Liver (tissue), 9 donors: ENCODE measurements around the gene JMY. TPM values are rescaled to one million over a fixed set of nuclear protein-coding genes. Genes with fewer than 3 reads are reported as not detected.

Experiments used
- DNase-seq: peaks from one replicate; pipeline ENCODE4 v3.0.0-alpha.2; 2017; ENCODE audit warnings: low spot score
- H3K27ac ChIP-seq, 2 donors: one replicate each; pipeline ENCODE4 v1.7.0; 2013; ENCODE audit warnings: inconsistent platforms in 2 of 2, low read length in 2 of 2, control low read depth in 1 of 2, low read depth in 1 of 2, mild to moderate bottlenecking in 1 of 2
- H3K27me3 ChIP-seq, 4 donors: one replicate each; pipeline versions ENCODE4 v1.6.1 to v1.7.0; 2013; ENCODE audit warnings: low read length in 3 of 4, inconsistent platforms in 1 of 4, mild to moderate bottlenecking in 1 of 4, moderate library complexity in 1 of 4; ENCODE audit not compliant: control insufficient read depth in 4 of 4, insufficient read depth in 4 of 4
- H3K36me3 ChIP-seq, 4 donors: one replicate each; pipeline versions ENCODE4 v1.6.1 to v1.7.0; 2013; ENCODE audit warnings: low read length in 3 of 4, mild to moderate bottlenecking in 3 of 4, low read depth in 1 of 4, moderate library complexity in 1 of 4; ENCODE audit not compliant: control insufficient read depth in 4 of 4, insufficient read depth in 3 of 4
- H3K4me1 ChIP-seq, 4 donors: one replicate each; pipeline versions ENCODE4 v1.6.1 to v1.7.0; 2013; ENCODE audit warnings: low read length in 3 of 4, mild to moderate bottlenecking in 3 of 4, moderate library complexity in 1 of 4; ENCODE audit not compliant: control insufficient read depth in 4 of 4, insufficient read depth in 4 of 4
- H3K4me3 ChIP-seq, 3 donors: one replicate each; pipeline versions ENCODE4 v1.6.1 to v1.7.0; 2013; ENCODE audit warnings: low read length in 3 of 3, control low read depth in 1 of 3, low read depth in 1 of 3, mild to moderate bottlenecking in 1 of 3
- H3K9ac ChIP-seq, 2 donors: one replicate each; pipeline ENCODE4 v1.7.0; 2013; ENCODE audit warnings: low read length in 2 of 2, mild to moderate bottlenecking in 2 of 2, moderate library complexity in 2 of 2, control low read depth in 1 of 2, low read depth in 1 of 2
- H3K9me3 ChIP-seq, 4 donors: one replicate each; pipeline versions ENCODE4 v1.6.1 to v1.7.0; 2013; ENCODE audit warnings: low read length in 3 of 4; ENCODE audit not compliant: control insufficient read depth in 4 of 4
- EGR1 ChIP-seq, 2 donors: IDR thresholded peaks; 2 replicates each; pipeline ENCODE4 v1.6.1; 2016 to 2018; ENCODE audit warnings: antibody characterized with exemption in 2 of 2, low read depth in 2 of 2
- FOXA1 ChIP-seq: IDR thresholded peaks from 2 replicates; pipeline ENCODE4 v1.6.1; 2016; ENCODE audit warnings: antibody characterized with exemption
- FOXA2 ChIP-seq: IDR thresholded peaks from 2 replicates; pipeline ENCODE4 v1.6.1; 2016; ENCODE audit warnings: antibody characterized with exemption
- GABPA ChIP-seq, 2 donors: IDR thresholded peaks in 1 of 2; conservative IDR thresholded peaks in 1 of 2; 2 replicates each; pipeline ENCODE4 v1.6.1; 2016; ENCODE audit warnings: antibody characterized with exemption in 2 of 2, mild to moderate bottlenecking in 1 of 2, moderate library complexity in 1 of 2
- HNF4A ChIP-seq, 2 donors: conservative IDR thresholded peaks; 2 replicates each; pipeline ENCODE4 v1.6.1; 2016; ENCODE audit warnings: antibody characterized with exemption in 2 of 2, mild to moderate bottlenecking in 2 of 2
- HNF4G ChIP-seq: IDR thresholded peaks from 2 replicates; pipeline ENCODE4 v1.6.1; 2016; ENCODE audit warnings: antibody characterized with exemption
- JUND ChIP-seq, 2 donors: IDR thresholded peaks; 2 replicates each; pipeline ENCODE4 v1.6.1; 2016; ENCODE audit warnings: antibody characterized with exemption in 2 of 2
- NR2F2 ChIP-seq: IDR thresholded peaks from 2 replicates; pipeline ENCODE4 v1.6.1; 2016; ENCODE audit warnings: antibody characterized with exemption
- RAD21 ChIP-seq, 2 donors: IDR thresholded peaks; 2 replicates each; pipeline ENCODE4 v1.6.1; 2016; ENCODE audit warnings: antibody characterized with exemption in 2 of 2, mild to moderate bottlenecking in 2 of 2
- RXRA ChIP-seq, 2 donors: IDR thresholded peaks; 2 replicates each; pipeline ENCODE4 v1.6.1; 2017 to 2018; ENCODE audit warnings: antibody characterized with exemption in 2 of 2, mild to moderate bottlenecking in 1 of 2
- SP1 ChIP-seq: IDR thresholded peaks from 2 replicates; pipeline ENCODE4 v1.6.1; 2018; ENCODE audit warnings: antibody characterized with exemption, mild to moderate bottlenecking
- TAF1 ChIP-seq: conservative IDR thresholded peaks from 2 replicates; pipeline ENCODE4 v1.6.1; 2016; ENCODE audit warnings: antibody characterized with exemption, mild to moderate bottlenecking
- YY1 ChIP-seq: IDR thresholded peaks from 2 replicates; pipeline ENCODE4 v1.6.1; 2016; ENCODE audit warnings: antibody characterized with exemption, mild to moderate bottlenecking
- WGBS: extraction: QIAGEN DNeasy Blood & Tissue Kit; methylation state at CpG from one replicate; pipeline ENCODE4 v1.1.7; 2013; 5-methylcytosine and 5-hydroxymethylcytosine counted together
- polyA plus RNA-seq, 2 donors: library from polyadenylated mRNA; stranded (reverse) in 1 of 2; unstranded in 1 of 2; fragments of 200-250 nt in 1 of 2; fragments of >200 nt in 1 of 2; fragmentation: Nextera tagmentation in 1 of 2; extraction: Ambion mirVana in 1 of 2; gene quantifications; one replicate each; pipeline versions ENCODE4 v1.2.1 to v1.2.3, GENCODE V29; 2013 to 2015
- total RNA-seq, 2 donors: library from RNA; depleted of rRNA; stranded (reverse); fragments of >200 nt; gene quantifications; one replicate each; pipeline ENCODE4 v1.2.3, GENCODE V29; 2014
- TF ChIP-seq, protein P1 (sequence below): IDR thresholded peaks from 2 replicates; pipeline ENCODE4 v1.6.1; 2016; ENCODE audit warnings: antibody characterized with exemption
- TF ChIP-seq, protein P2 (sequence below): IDR thresholded peaks from 2 replicates; pipeline ENCODE4 v1.6.1; 2016; ENCODE audit warnings: antibody characterized with exemption
- TF ChIP-seq, protein P3 (sequence below): IDR thresholded peaks from 2 replicates; pipeline ENCODE4 v1.6.1; 2016; ENCODE audit warnings: antibody characterized with exemption
- TF ChIP-seq, protein P4 (sequence below): fragments of 150-350 bp; IDR thresholded peaks from 2 replicates; pipeline ENCODE4 v1.5.1; 2017; ENCODE audit warnings: improper control_type of control experiment, low read depth, low read length; ENCODE audit not compliant: missing input control
- donor health status: healthy.
- donor health status: healthy.
- donor health status: healthy.
- donor health status: healthy.
- donor health status: healthy.

The JMY gene
- total and polyA plus RNA-seq, 4 donors, result 2.4 to 9.7 (median 6.2) TPM

DNA sequence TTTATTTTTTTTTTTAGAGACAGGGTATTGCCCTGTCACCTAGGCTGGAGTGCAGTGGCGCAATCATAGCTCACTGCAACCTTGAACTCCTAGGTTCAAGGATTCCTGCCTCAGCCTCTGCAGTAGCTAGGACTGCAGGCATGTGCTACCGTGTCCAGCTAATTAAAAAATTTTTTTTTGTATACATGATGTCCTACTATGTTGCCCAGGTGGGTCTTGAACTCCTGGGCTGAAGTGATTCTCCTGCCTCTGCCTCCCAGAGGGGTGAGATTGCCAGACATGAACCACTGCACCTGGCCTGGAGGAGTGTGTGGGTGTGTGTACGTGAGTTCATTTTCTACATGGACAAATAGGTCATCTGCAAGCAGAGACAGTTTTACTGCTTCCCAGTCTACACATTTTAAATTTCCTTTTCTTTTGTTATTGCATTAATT, 33.8 kb downstream of the JMY start:
- Histone ChIP-seq H3K9ac (no peak overlapping the region), H3K27me3 (no peaks in the 10 kb centered on the region), H3K4me3 (no peak overlapping the region), H3K4me1 (peaks cover 0 to 5% (median 0%) of the 10 kb centered on the region in 4 donors), H3K36me3 (no peaks in the 10 kb centered on the region), H3K27ac (no peak overlapping the region), H3K9me3 (no peaks in the 10 kb centered on the region)
- DNase-seq, result no peak
- peak in 1 of 2 donors; percentile 30 for TF ChIP-seq HNF4A (conservative IDR thresholded peaks at IDR 0.05)
- no peak for TF ChIP-seq SP1
- TF ChIP-seq RXRA (IDR thresholded peaks at IDR 0.05), result peak; percentile 21 to 51
- 73% methylated on average over 3 of the region's 3 CpGs for WGBS

DNA sequence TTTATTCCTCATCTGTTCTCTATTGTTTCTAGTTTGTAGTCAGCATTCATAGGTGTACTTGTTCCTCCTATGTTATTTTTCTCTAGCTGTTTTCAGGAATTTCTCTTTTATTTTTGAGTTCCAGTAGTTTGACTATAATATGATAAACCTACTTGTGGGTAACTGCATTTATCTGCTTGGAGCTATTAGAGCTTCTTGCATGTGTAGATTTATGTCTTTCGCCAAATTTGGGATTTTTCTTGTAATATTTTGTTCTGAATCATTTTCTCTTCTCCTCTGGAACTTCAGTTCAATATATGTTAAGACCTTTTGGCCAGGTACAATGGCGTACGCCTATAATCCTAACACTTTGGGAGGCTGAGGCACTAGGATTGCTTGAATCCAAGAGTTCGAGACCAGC, 37.4 kb downstream of the JMY start:
- Histone ChIP-seq H3K4me1 (peaks cover 0 to 5% (median 0%) of the 10 kb centered on the region in 4 donors), H3K27me3 (no peaks in the 10 kb centered on the region), H3K4me3 (no peak overlapping the region), H3K9ac (no peak overlapping the region), H3K36me3 (peaks cover 0 to 3% (median 0%) of the 10 kb centered on the region in 4 donors), H3K27ac (no peak overlapping the region), H3K9me3 (no peaks in the 10 kb centered on the region)
- DNase-seq, result no peak
- TF ChIP-seq EGR1 (IDR thresholded peaks at IDR 0.05; ENCODE audit: low read depth in 2 of 2), result no peak
- no peak for TF ChIP-seq JUND (IDR thresholded peaks at IDR 0.05)
- TF ChIP-seq FOXA2, result no peak
- TF ChIP-seq RAD21 (IDR thresholded peaks at IDR 0.05), result no peak
- no peak for TF ChIP-seq TAF1
- no peak for TF ChIP-seq HNF4A (conservative IDR thresholded peaks at IDR 0.05)
- no peak for TF ChIP-seq NR2F2
- no peak for TF ChIP-seq RXRA (IDR thresholded peaks at IDR 0.05)
- TF ChIP-seq FOXA1, result no peak
- TF ChIP-seq, protein P1, sequence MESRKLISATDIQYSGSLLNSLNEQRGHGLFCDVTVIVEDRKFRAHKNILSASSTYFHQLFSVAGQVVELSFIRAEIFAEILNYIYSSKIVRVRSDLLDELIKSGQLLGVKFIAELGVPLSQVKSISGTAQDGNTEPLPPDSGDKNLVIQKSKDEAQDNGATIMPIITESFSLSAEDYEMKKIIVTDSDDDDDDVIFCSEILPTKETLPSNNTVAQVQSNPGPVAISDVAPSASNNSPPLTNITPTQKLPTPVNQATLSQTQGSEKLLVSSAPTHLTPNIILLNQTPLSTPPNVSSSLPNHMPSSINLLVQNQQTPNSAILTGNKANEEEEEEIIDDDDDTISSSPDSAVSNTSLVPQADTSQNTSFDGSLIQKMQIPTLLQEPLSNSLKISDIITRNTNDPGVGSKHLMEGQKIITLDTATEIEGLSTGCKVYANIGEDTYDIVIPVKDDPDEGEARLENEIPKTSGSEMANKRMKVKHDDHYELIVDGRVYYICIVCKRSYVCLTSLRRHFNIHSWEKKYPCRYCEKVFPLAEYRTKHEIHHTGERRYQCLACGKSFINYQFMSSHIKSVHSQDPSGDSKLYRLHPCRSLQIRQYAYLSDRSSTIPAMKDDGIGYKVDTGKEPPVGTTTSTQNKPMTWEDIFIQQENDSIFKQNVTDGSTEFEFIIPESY, result no peak
- no peak for TF ChIP-seq YY1
- TF ChIP-seq HNF4G, result no peak
- TF ChIP-seq, protein P2, sequence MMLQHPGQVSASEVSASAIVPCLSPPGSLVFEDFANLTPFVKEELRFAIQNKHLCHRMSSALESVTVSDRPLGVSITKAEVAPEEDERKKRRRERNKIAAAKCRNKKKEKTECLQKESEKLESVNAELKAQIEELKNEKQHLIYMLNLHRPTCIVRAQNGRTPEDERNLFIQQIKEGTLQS, result no peak
- TF ChIP-seq, protein P3, sequence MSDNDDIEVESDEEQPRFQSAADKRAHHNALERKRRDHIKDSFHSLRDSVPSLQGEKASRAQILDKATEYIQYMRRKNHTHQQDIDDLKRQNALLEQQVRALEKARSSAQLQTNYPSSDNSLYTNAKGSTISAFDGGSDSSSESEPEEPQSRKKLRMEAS, result no peak
- WGBS, result 98% methylated on average over 4 of the region's 4 CpGs

DNA sequence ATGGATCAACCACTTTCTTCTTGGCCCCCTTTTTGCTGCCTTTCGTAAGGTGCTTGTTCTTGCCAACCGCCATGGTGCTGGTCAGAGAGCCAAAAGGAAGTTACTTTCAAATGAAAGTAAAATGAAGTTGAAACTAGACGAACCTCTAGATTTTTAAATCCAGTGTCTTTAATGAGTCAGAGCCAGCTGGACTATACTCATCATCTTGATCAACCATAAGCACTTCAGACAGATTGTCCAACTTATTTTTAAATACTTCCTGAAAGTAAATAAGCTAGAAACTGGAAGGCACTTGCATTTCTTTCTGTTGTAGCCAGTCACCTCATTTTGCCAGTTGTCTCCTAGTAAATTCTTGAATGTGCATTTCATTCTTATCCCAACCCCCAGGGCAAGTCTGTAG, 48.9 kb downstream of the JMY start:
- Histone ChIP-seq H3K27me3 (no peaks in the 10 kb centered on the region), H3K9ac (no peak overlapping the region), H3K36me3 (peaks cover 0 to 3% (median 0%) of the 10 kb centered on the region in 4 donors), H3K9me3 (no peaks in the 10 kb centered on the region), H3K4me3 (no peak overlapping the region), H3K27ac (no peak overlapping the region), H3K4me1 (no peaks in the 10 kb centered on the region)
- no peak for DNase-seq
- WGBS, result 94% methylated on average over 3 of the region's 3 CpGs
- TF ChIP-seq GABPA (IDR thresholded peaks at IDR 0.05 in 1 of 2, conservative IDR thresholded peaks at IDR 0.05 in 1 of 2), result no peak
- TF ChIP-seq RAD21 (IDR thresholded peaks at IDR 0.05), result no peak
- no peak for TF ChIP-seq JUND (IDR thresholded peaks at IDR 0.05)
- TF ChIP-seq HNF4G, result no peak
- no peak for TF ChIP-seq RXRA (IDR thresholded peaks at IDR 0.05)
- TF ChIP-seq, protein P1, result no peak
- TF ChIP-seq SP1, result no peak
- TF ChIP-seq YY1, result no peak
- TF ChIP-seq, protein P4, sequence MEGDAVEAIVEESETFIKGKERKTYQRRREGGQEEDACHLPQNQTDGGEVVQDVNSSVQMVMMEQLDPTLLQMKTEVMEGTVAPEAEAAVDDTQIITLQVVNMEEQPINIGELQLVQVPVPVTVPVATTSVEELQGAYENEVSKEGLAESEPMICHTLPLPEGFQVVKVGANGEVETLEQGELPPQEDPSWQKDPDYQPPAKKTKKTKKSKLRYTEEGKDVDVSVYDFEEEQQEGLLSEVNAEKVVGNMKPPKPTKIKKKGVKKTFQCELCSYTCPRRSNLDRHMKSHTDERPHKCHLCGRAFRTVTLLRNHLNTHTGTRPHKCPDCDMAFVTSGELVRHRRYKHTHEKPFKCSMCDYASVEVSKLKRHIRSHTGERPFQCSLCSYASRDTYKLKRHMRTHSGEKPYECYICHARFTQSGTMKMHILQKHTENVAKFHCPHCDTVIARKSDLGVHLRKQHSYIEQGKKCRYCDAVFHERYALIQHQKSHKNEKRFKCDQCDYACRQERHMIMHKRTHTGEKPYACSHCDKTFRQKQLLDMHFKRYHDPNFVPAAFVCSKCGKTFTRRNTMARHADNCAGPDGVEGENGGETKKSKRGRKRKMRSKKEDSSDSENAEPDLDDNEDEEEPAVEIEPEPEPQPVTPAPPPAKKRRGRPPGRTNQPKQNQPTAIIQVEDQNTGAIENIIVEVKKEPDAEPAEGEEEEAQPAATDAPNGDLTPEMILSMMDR, result no peak
- TF ChIP-seq TAF1, result no peak
